KMS-11 (cell line): ENCODE data around the gene NUP214.
"Not testable (repeated sequence)": the region's sequence is repeated elsewhere in the genome, so short reads cannot be mapped to it uniquely, and the experiment has no call there.

Experiments used
- H2AFZ ChIP-seq: fragments of 200-600 bp; sonication (generic); 2 replicates; pipeline ENCODE4 v1.6.1; 2016; ENCODE audit warnings: antibody characterized with exemption, mixed run types, low read depth
- H3K27ac ChIP-seq: fragments of 200-600 bp; sonication (generic); 2 replicates; pipeline ENCODE4 v1.6.1; 2016; ENCODE audit warnings: mild to moderate bottlenecking, mixed run types
- H3K27me3 ChIP-seq: fragments of 200-600 bp; sonication (generic); 2 replicates; pipeline ENCODE4 v1.6.1; 2017; ENCODE audit warnings: mild to moderate bottlenecking, low read depth, mixed run types, moderate library complexity; ENCODE audit not compliant: insufficient read depth
- H3K36me3 ChIP-seq: fragments of 200-600 bp; sonication (generic); 2 replicates; pipeline ENCODE4 v1.6.1; 2017; ENCODE audit warnings: mild to moderate bottlenecking, mixed run types; ENCODE audit not compliant: insufficient read depth
- H3K4me1 ChIP-seq: fragments of 200-600 bp; sonication (generic); 2 replicates; pipeline ENCODE4 v1.6.1; 2016; ENCODE audit warnings: mild to moderate bottlenecking, low read depth, mixed run types; ENCODE audit not compliant: poor library complexity, severe bottlenecking
- H3K4me2 ChIP-seq: fragments of 200-600 bp; sonication (generic); 2 replicates; pipeline ENCODE4 v1.7.0; 2016; ENCODE audit warnings: mild to moderate bottlenecking, mixed run types
- H3K4me3 ChIP-seq: fragments of 200-600 bp; sonication (generic); IDR thresholded peaks from 2 replicates; pipeline ENCODE4 v1.6.1; 2017; ENCODE audit warnings: low read depth, low read length, mixed read lengths; ENCODE audit not compliant: insufficient read depth
- H3K79me2 ChIP-seq: fragments of 200-600 bp; sonication (generic); 2 replicates; pipeline ENCODE4 v1.6.1; 2016; ENCODE audit warnings: low read depth, mixed run types; ENCODE audit not compliant: insufficient read depth
- H3K9ac ChIP-seq: fragments of 200-600 bp; sonication (generic); 2 replicates; pipeline ENCODE4 v1.6.1; 2016; ENCODE audit warnings: mild to moderate bottlenecking, mixed run types
- H4K20me1 ChIP-seq: fragments of 200-600 bp; sonication (generic); 2 replicates; pipeline ENCODE4 v1.6.1; 2016; ENCODE audit warnings: mild to moderate bottlenecking, mixed run types; ENCODE audit not compliant: insufficient read depth
- CTCF ChIP-seq: fragments of 200-600 bp; sonication (generic); conservative IDR thresholded peaks from 2 replicates; pipeline ENCODE4 v1.6.1; 2017; ENCODE audit warnings: low read depth, mild to moderate bottlenecking, antibody characterized with exemption, low read length, moderate library complexity, mixed read lengths

NUP214 gene

GRCh38 chr9:131238402-131239021 lies 113.1 kb downstream of the NUP214 start:
- Histone ChIP-seq H3K4me1 (peaks cover 39% of the 10 kb centered on the region), H3K4me2 (peak overlapping the region; percentile 72), H3K79me2 (no peaks in the 10 kb centered on the region), H3K27me3 (no peaks in the 10 kb centered on the region), H3K4me3 (no peak overlapping the region), H2AFZ (peak overlapping the region; percentile 28), H4K20me1 (no peaks in the 10 kb centered on the region), H3K36me3 (no peaks in the 10 kb centered on the region), H3K9ac (peak overlapping the region; percentile 45; the same call in 1 of the 2 replicates), H3K27ac (peak overlapping the region; percentile 79)
- no peak for TF ChIP-seq CTCF

DNA sequence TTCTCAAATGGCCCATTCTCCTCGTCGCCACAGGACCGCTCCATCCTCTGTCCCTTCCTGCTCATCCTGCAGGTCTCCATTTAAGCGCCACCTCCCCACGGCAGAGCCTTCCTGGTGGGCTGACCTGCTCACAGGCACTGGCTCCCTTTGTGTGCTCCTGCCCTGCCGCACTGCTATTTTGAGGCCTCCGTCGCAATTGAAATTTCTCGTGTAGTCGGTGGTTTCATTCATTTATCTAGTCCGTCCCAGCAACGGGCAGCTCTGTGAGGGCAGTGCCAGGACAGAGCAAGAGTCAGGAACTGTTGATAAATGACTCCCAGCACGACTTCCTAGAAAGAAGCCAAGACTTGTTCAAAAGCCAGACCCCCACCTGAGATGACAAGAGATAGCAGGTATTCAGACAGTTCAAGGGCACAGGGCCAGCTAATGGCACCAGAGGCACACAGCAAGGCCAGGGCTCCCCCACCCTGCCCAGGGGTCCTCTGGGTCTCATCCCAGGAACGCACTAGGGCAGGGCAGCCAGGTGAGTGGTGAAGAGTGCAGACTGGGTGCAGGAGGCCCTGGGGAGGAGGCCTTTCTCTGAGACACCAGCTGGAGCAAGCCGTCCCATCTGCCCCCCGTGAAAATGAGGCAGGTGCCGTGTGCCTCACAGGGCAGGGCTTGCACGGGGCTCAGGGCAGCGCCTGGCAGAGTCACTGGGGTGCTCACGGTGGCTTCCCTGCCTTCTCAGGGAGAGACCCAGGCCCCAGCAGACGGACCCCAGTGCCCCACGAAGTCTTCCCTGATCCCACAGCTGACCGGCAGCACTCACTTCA lies 114.0 kb downstream of the NUP214 start:
- H3K4me1 ChIP-seq, result peaks cover 39% of the 10 kb centered on the region
- H3K79me2 ChIP-seq, result no peaks in the 10 kb centered on the region
- no peaks in the 10 kb centered on the region for H3K36me3 ChIP-seq
- no peak overlapping the region for H2AFZ ChIP-seq
- no peak overlapping the region for H3K9ac ChIP-seq
- H3K27ac ChIP-seq, result peak overlapping the region; percentile 79; the same call in 1 of the 2 replicates
- H3K4me2 ChIP-seq, result peak overlapping the region; percentile 72; the same call in 1 of the 2 replicates
- H4K20me1 ChIP-seq, result no peaks in the 10 kb centered on the region
- no peak overlapping the region for H3K4me3 ChIP-seq
- TF ChIP-seq CTCF, result no peak
- H3K27me3 ChIP-seq, result no peaks in the 10 kb centered on the region

GRCh38 chr9:131240047-131240921 lies 114.9 kb downstream of the NUP214 start:
- Histone ChIP-seq H2AFZ (no peak overlapping the region), H3K4me2 (no peak overlapping the region), H3K79me2 (no peaks in the 10 kb centered on the region), H3K4me3 (no peak overlapping the region), H3K27me3 (no peaks in the 10 kb centered on the region), H3K4me1 (peaks cover 39% of the 10 kb centered on the region), H3K36me3 (no peaks in the 10 kb centered on the region), H3K27ac (no peak overlapping the region), H4K20me1 (no peaks in the 10 kb centered on the region), H3K9ac (no peak overlapping the region)
- no peak for TF ChIP-seq CTCF

- not testable (repeated sequence) for H2AFZ ChIP-seq, H3K27me3 ChIP-seq, H3K27ac ChIP-seq, H3K79me2 ChIP-seq, H3K4me2 ChIP-seq, H3K4me1 ChIP-seq, H3K4me3 ChIP-seq, H3K9ac ChIP-seq, H4K20me1 ChIP-seq, H3K36me3 ChIP-seq
Observed at GRCh38 chr9:131244331-131244730, 118.9 kb downstream of the NUP214 start.
